Measurements from ENCODE around the gene PRR5L. TPM values are rescaled to one million over a fixed set of nuclear protein-coding genes. Genes with fewer than 3 reads are reported as not detected.
A peak's percentile ranks its signal among the peaks of the same experiment; 100 is the strongest.
"Not testable (repeated sequence)": the region's sequence is repeated elsewhere in the genome, so short reads cannot be mapped to it uniquely, and the experiment has no call there.

PRR5L gene
- polyA plus RNA-seq, 3 donors = 13.2 to 19.7 (median 16.2) TPM

DNA sequence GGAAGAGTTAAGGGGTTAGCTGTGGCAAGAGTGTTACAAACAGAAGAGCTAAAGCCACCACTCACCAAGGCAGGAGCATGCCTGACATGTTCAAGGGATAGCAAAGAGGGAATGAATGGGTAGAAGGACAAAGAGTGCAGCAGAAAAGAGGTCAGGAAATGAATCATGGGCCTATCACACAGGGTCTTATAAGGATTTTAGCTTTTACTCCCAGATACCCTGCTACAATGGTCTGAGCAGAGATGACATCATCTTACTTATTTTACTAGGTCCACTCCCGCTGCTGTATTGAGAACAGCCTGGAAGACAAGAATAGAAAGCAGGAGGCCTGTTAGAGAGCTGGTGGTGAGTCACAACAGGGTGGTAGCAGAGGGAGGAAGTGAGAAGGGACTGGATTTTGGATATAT lies 204.2 kb downstream of the PRR5L start:
- no peak for DNase-seq (ENCODE audit: extremely low read depth in 1 of 11, low read depth in 9 of 11, low spot score in 4 of 11)

DNA sequence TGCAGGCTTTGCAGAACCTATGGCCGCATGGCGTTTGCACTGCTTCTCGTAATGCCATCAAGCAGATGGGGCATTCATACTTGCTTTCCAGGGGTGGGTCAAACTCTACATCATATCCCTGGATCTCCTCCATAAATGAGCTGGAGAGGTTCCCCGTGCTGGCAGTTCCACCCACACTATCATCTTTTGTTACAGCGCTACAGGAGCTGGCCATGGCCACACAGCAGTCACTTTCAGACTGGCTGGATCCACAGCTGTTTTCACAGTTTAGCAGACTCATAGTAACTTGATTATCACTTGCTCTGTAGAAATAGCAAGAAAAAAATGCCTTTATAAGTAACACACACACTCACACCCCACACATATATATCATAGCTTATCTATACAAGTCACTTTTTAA lies 205.1 kb downstream of the PRR5L start:
- no peak for DNase-seq (ENCODE audit: extremely low read depth in 1 of 11, low read depth in 9 of 11, low spot score in 4 of 11)

DNA sequence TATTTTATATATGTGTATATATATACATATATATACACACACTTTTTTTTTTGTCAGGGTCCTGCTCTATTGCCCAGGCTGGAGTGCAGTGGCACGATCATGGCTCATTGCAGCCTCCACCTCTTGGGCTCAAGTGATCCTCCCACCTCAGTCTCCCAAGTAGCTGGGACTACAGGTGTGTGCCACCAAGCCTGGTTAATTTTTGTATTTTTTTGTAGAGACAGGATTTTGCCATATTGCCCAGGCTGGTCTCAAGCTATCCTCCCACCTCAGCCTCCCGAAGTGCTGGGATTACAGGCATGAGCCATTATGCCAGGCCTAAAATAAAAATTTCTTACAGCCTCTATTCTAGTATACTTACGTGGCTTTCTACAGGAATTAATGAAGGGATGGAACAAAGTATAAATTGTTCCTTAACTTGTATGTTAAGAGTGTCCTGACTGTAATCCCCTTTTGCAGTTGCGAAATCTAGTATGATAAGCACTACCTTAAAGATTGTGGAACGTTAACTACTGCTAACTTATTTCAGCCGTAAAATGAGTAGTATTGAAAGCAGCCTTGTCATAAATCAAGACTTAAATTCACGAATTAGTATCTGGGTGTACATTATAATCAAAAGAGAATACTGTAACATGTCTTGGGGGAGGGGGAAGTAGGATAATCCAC lies 211.9 kb downstream of the PRR5L start:
- no peak for DNase-seq (ENCODE audit: extremely low read depth in 1 of 11, low read depth in 9 of 11, low spot score in 4 of 11)

DNA sequence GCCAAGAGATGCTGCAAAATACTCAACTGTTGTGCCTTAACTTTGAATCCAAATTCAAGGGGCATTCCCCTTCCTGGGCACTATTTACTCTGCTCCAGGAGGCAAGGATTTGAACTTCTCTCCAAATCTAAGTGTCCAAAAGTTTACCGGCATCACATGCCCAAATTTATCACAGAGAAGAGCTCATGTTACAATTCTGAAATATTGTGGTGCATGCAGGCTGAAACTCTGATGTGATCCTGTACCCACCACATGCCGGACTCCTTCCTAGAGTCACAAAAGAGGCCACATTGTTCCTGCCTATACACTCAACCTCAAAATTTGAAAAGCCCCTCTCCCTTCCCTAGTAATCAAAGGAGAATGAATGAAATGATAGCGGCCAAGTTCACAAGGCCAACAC lies 212.7 kb downstream of the PRR5L start:
- no peak for DNase-seq (ENCODE audit: extremely low read depth in 1 of 11, low read depth in 9 of 11, low spot score in 4 of 11)

GRCh38 chr11:36509201-36509639 lies 213.1 kb downstream of the PRR5L start:
- DNase-seq (ENCODE audit: extremely low read depth in 1 of 11, low read depth in 9 of 11, low spot score in 4 of 11) = peak in 6 of 11 donors; percentile 12 to 42 (median 32)

- peak; percentile 64 to 87 (median 84) for DNase-seq (ENCODE audit: extremely low read depth in 1 of 11, low read depth in 9 of 11, low spot score in 4 of 11)
Measured at GRCh38 chr11:36509694-36510593, 213.9 kb downstream of the PRR5L start, which contains the start of gene TRAF6. TSS of gene TRAF6 (minus strand) at chr11:36510272. CDS start at chr11:36501515, 8,757 bp downstream.

DNA sequence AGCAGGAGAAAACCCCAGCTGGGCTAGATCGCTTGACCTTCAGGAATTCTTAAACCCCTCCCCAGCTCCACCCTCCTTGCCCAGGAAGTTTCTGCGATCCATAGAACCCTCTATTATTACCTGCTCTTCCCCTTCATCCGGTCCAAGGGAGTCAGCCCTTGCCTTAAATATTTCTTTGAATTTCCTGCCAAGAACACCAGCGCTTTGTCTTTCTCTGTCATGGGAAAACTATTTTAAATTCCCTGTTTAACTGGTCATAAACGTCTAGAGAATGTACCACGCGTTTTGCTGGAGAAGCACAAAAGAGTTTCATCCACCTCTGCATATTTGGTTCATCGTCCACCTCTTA lies 214.5 kb downstream of the PRR5L start:
- DNase-seq (ENCODE audit: extremely low read depth in 1 of 11, low read depth in 9 of 11, low spot score in 4 of 11) = peak in 2 of 11 donors; percentile 9 to 23

DNA sequence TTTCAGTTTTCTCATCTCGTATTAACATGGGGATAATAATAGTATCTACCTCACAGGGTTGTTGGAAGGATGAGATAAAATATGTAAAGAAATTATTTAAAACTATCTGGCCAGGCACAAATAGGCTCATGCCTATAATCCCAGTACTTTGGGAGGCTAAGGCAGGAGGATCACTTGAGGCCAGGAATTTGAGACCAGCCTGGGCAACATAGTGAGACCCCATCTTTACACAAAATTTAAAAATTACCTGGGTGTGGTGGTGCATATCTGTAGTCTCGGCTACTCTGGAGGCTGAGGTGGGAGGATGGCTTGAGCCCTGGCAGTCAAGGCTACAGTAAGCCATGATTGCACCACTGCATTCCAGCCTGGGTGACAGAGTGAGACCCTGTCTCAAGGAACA lies 215.0 kb downstream of the PRR5L start:
- DNase-seq (ENCODE audit: extremely low read depth in 1 of 11, low read depth in 9 of 11, low spot score in 4 of 11) = not testable (repeated sequence)

DNA sequence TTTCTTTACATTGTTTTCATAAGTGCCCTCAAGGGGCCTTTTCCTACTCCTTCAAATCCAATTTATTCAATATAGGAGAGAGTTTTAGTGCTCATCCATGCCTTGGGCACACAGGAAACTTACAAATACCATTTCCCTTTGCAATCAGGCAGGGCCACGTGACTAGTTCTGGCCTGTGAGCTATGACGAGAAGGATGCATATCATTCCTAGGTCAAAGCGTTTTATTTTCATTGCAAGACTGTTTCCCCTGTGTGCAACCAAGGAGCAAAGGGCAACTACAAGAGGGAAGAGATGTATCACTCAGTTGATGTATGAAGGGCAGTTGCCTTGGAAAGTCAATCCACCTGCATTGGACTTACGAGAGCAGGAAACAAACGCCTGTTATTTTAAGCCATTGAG lies 215.9 kb downstream of the PRR5L start:
- no peak for DNase-seq (ENCODE audit: extremely low read depth in 1 of 11, low read depth in 9 of 11, low spot score in 4 of 11)

DNA sequence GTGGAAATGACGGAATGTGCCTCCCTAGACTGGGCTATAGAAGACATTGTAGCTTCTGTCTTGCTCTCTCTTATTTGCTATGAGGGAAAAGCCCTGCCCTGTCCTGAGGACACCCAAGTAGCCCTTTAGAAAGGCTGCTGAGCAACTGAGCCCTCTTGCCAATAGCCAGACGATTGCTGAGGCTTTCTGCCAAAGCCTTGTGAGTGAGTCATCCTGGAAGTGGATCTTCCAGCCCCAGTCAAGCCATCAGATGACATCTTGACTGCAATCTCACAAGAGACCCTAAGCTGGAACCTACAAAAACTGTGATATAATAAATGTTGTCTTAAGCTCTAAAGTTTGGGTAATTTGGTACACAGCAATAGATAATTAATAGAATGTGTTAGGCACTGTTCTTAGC lies 217.9 kb downstream of the PRR5L start:
- no peak for DNase-seq (ENCODE audit: extremely low read depth in 1 of 11, low read depth in 9 of 11, low spot score in 4 of 11)

Other genes with a start within 250 kb of the PRR5L start
- 10 to 100 TPM; 80.5 to 88.4 (median 86.0) TPM for gene COMMD9, start 6.9 kb upstream of the PRR5L start, polyA plus RNA-seq (ENCODE audit: insufficient read length in 3 of 3)
- gene TRAF6, start 214.0 kb downstream of the PRR5L start, polyA plus RNA-seq (ENCODE audit: insufficient read length in 3 of 3) = 10 to 100 TPM; 15.9 to 17.4 (median 17.2) TPM